Fibroblast of mammary gland (primary cell): ENCODE data around the gene CPXM2.

ENCODE experiments used
- DNase-seq: peaks from one replicate; pipeline ENCODE4 v3.0.0-alpha.2; 2010; ENCODE audit warnings: low read depth
- H3K4me3 ChIP-seq: 2 replicates; pipeline ENCODE4 v1.5.1; 2011; ENCODE audit warnings: low read depth, mild to moderate bottlenecking, low read length, moderate library complexity; ENCODE audit not compliant: control insufficient read depth
- TF ChIP-seq, protein P1 (sequence below): conservative IDR thresholded peaks from 2 replicates; pipeline ENCODE4 v1.5.1; 2011; ENCODE audit warnings: low read depth, low read length, inconsistent platforms; ENCODE audit not compliant: control insufficient read depth, insufficient read depth

The CPXM2 gene

DNA sequence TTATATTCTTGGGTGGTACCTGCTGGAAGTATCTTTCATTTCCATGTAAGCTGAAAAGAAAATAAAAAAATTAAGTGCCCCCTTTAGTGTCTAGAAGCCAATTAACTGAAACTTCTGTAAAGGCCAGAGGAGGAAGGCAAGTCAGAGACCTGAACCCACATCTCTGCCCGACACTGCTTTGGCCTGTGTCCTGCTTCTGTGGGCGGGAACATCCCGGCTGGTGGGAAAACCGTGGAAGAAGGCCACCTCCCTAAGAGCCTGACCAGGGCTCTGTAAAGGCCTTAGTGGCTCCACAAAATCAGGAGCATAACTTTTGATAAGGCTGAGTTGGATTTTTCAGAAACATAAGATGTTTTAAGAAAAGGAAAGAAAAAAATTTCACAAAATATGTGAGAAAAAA lies 9.4 kb downstream of the CPXM2 start:
- H3K4me3 ChIP-seq, result no peak overlapping the region
- TF ChIP-seq, protein P1, sequence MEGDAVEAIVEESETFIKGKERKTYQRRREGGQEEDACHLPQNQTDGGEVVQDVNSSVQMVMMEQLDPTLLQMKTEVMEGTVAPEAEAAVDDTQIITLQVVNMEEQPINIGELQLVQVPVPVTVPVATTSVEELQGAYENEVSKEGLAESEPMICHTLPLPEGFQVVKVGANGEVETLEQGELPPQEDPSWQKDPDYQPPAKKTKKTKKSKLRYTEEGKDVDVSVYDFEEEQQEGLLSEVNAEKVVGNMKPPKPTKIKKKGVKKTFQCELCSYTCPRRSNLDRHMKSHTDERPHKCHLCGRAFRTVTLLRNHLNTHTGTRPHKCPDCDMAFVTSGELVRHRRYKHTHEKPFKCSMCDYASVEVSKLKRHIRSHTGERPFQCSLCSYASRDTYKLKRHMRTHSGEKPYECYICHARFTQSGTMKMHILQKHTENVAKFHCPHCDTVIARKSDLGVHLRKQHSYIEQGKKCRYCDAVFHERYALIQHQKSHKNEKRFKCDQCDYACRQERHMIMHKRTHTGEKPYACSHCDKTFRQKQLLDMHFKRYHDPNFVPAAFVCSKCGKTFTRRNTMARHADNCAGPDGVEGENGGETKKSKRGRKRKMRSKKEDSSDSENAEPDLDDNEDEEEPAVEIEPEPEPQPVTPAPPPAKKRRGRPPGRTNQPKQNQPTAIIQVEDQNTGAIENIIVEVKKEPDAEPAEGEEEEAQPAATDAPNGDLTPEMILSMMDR, result no peak
- DNase-seq, result no peak

DNA sequence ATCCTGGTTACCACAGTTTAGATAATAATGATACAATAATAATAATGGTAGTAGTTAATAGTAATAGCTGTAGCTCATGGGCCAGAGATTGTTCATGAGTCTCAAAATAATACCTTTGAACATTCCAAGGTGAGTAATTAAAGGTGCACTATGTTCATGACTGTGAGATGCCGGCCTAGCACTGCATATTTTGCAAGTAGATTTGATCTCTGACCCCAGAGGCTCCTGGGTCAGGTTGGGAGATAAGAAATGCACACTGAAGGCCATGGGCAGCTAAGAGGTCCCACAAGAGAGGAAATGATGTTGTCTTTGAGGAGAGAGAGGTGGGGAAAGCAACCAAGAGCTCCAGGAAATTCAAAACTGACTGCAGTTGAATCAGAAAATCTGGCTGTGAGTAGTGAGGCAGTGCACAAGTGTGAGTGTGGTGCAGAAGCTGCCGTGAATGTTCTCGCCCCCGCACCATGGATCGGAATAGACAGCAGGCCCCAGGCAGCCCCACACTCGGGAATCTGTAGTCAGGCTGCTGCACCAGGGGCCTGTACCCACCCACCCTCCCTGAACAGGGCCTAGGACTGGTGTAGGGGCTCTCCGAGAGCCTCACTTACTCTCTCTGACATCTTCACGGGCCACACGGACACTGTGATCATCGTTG lies 11.9 kb downstream of the CPXM2 start:
- no peak for DNase-seq
- no peak overlapping the region for H3K4me3 ChIP-seq
- TF ChIP-seq, protein P1, result no peak

DNA sequence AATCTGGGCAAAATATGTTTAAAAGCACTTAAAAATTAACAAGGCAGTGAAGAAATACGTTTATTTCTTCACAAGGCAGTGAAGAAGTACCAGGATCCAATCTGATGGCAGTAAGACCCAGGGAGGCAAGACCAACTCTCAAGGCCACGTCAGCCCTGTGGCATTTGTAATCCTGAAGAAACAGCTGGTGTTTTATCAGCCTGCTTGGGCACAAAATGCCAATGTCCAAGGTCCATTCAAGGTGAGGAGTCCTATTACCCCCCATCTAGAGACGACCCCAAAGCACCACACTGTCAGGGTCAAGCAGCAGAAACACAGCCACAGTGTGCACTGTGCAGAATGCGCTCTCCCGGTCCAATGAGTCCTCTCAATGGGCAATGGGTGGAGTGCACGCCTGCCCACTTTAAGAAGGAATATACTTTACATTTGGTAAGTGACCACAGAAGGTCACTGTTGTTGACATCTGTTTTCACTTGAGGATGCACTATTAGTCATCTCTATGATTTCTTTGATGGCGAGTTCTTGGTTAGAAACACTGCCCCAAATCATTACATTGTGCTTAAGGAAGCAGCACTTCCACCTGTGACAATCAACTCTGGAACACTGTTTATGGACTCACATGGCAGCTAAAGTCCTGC lies 12.8 kb downstream of the CPXM2 start:
- TF ChIP-seq, protein P1, result no peak
- DNase-seq, result peak; percentile 62

DNA sequence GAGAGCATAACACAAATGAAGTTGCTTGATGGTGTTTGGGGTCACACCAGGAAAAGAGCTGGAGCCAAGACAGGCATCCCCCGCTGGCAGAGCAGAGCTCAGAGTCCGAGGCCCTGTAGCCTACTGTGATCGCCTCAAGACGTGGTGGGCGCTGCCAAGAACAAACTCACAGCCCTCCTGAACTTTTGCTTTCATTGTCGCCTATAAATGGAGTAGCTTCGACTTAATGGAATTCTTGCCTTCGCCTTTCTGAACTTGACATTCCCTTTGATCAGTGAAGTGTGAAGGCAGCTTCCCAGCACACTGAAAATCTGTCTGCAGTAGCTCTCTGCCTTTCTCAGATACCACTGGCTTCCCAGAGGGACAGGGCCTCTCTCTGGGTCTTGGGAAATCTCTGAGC lies 21.3 kb downstream of the CPXM2 start:
- no peak for DNase-seq
- no peak overlapping the region for H3K4me3 ChIP-seq
- TF ChIP-seq, protein P1, result no peak

More for the DNA sequence above, 12.8 kb downstream of the CPXM2 start:
- no peak overlapping the region for H3K4me3 ChIP-seq

DNA sequence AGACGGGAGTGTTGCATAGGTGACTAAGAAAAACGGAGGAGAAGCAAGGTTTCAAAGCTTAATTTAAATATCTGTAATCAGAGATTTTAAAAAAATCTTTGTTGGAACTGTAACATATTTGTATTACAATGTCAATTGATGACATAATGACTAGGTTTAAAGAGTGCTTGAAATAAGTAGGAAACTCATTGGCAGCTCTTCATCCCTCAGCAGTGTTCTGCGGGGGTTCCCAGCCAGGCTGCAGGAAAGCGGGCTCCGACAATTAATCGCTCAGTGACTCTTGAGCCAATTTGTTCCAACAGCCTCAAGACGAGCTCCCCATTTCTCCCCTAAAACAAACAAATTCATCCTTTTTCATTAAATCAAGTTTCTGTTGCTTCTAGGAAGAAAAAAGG lies 22.6 kb downstream of the CPXM2 start:
- TF ChIP-seq, protein P1, result no peak
- no peak for DNase-seq
- H3K4me3 ChIP-seq, result no peak overlapping the region

DNA sequence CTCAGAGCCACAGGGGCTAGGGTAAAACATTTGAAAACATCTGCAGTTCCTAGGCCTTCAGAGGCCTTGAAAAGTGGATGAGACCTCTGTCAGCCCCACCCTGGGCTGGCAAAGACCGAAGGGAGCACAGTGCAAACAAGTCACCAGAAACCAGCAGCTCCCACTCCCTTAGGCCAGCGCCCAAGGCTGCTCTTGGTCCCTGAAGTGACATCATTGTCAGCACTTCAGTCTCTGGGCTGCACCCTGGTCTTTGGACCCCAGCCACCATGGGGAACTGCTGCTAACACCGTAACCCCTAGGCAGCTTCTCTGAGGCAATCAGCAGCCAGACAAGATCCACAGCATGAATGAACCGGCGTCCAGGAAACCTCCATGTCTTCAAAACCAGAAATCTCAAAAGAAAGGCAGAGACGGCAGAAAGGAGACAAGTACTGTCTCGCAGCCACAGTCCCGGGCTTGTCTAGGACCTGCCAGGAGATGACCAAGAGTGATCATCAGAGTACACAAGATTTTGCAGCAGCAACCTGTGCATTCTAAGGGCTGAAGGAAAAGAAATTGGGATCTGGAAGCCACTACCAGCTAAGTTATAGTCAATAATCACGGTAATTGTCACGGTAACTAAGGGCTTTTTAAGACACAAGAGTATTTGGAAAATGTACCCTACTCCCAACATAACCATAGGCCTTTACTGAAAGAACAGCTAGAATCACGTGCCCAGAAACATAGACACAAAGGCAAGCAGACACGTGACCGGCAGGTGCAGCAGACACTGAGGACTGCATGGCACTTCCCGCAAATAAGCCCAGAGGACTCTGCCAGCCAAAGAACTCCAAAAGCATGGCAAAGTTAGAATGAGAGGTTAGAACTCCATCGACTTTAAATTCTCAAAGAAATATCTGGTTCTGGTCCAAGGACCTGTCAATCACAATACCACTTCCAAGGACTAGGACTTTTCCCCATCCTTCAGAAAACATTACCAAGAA lies 23.3 kb downstream of the CPXM2 start:
- TF ChIP-seq, protein P1, result no peak
- DNase-seq, result no peak
- H3K4me3 ChIP-seq, result no peak overlapping the region
